ENCODE results near the gene NPC1. TPM values are rescaled to one million over a fixed set of nuclear protein-coding genes. Genes with fewer than 3 reads are reported as not detected.
A peak's percentile ranks its signal among the peaks of the same experiment; 100 is the strongest.

Gene NPC1
- total RNA-seq, 1 donor from 2014 or later, result 36.5 TPM

- H3K27me3 Mint-ChIP-seq, result no peaks in the 10 kb centered on the region
- no peak for TF ChIP-seq CTCF (IDR thresholded peaks at IDR 0.05)
- intact Hi-C loops (cut with micrococcal nuclease), result loop anchor here (1.0 to 10.0 kb wide), 14 partner anchors 14 to 569 kb away; partner anchors contain the start of genes NPC1, RBBP8, RIOK3 and TTC39C
- POLR2A ChIA-PET, result interaction anchor here (0.6 to 3.5 kb wide), 8 partner anchors 15 to 368 kb away, joined by 3 to 33 read pairs (median 8); partner anchors contain the start of gene RIOK3
- CTCF ChIA-PET, result interaction anchor here (1.1 to 2.2 kb wide), 4 partner anchors 13 to 702 kb away, joined by 3 to 7 read pairs (median 5); no protein-coding TSS in a partner anchor
- no peaks in the 10 kb centered on the region for H3K9me3 Mint-ChIP-seq
- ATAC-seq (ENCODE audit: low read depth), result no peak
- peaks cover 79% of the 10 kb centered on the region for H3K4me1 Mint-ChIP-seq
- H3K4me3 Mint-ChIP-seq, result peak overlapping the region; percentile 92
- H3K36me3 Mint-ChIP-seq (ENCODE audit: low read depth), result peaks cover 21% of the 10 kb centered on the region
- peak overlapping the region; percentile 98 for H3K27ac Mint-ChIP-seq
- DNase-seq, result no peak
Measured at GRCh38 chr18:23502516-23503037, 83.7 kb downstream of the NPC1 start.

GRCh38 chr18:23501626-23502025 lies 84.7 kb downstream of the NPC1 start:
- H3K27ac Mint-ChIP-seq, result peak overlapping the region; percentile 98
- POLR2A ChIA-PET, result interaction anchor here (2.7 to 3.5 kb wide), 2 partner anchors 14 to 22 kb away, joined by 23 to 33 read pairs; no protein-coding TSS in a partner anchor
- no peaks in the 10 kb centered on the region for H3K9me3 Mint-ChIP-seq

GRCh38 chr18:23499291-23499781 lies 87.0 kb downstream of the NPC1 start:
- Mint-ChIP-seq H3K4me1 (peaks cover 82% of the 10 kb centered on the region), H3K9me3 (no peaks in the 10 kb centered on the region), H3K36me3 (ENCODE audit: low read depth) (peaks cover 9% of the 10 kb centered on the region), H3K27me3 (no peaks in the 10 kb centered on the region), H3K27ac (peak overlapping the region; percentile 75), H3K4me3 (peak overlapping the region; percentile 1)
- ChIA-PET CTCF (interaction anchor here (0.6 to 4.9 kb wide), 9 partner anchors 11 to 685 kb away, joined by 3 to 28 read pairs (median 8); no protein-coding TSS in a partner anchor), POLR2A (interaction anchor here (1.2 to 5.2 kb wide), 4 partner anchors 11 to 18 kb away, joined by 3 to 36 read pairs (median 14); no protein-coding TSS in a partner anchor)
- ATAC-seq (ENCODE audit: low read depth), result no peak
- no peak for DNase-seq
- intact Hi-C loops (cut with micrococcal nuclease), result loop anchor here (1.0 to 2.0 kb wide), 2 partner anchors 17 to 88 kb away; no protein-coding TSS in a partner anchor
- TF ChIP-seq CTCF (IDR thresholded peaks at IDR 0.05), result no peak

More at GRCh38 chr18:23501626-23502025, 84.7 kb downstream of the NPC1 start:
- H3K27me3 Mint-ChIP-seq, result no peaks in the 10 kb centered on the region
- DNase-seq (no peak), ATAC-seq (ENCODE audit: low read depth) (no peak)
- peaks cover 78% of the 10 kb centered on the region for H3K4me1 Mint-ChIP-seq
- intact Hi-C loops (cut with micrococcal nuclease), result loop anchor here (5.0 to 10.0 kb wide), 4 partner anchors 147 to 524 kb away; partner anchors contain the start of gene TTC39C
- peak overlapping the region; percentile 35 for H3K4me3 Mint-ChIP-seq
- CTCF ChIA-PET, result interaction anchor here (0.8 to 2.2 kb wide), 4 partner anchors 10 to 20 kb away, joined by 3 to 7 read pairs (median 4); no protein-coding TSS in a partner anchor
- TF ChIP-seq CTCF (IDR thresholded peaks at IDR 0.05), result no peak
- peaks cover 13% of the 10 kb centered on the region for H3K36me3 Mint-ChIP-seq (ENCODE audit: low read depth)

GRCh38 chr18:23498877-23499276 lies 87.4 kb downstream of the NPC1 start:
- H3K4me1 Mint-ChIP-seq, result peaks cover 77% of the 10 kb centered on the region
- intact Hi-C loops (cut with micrococcal nuclease), result loop anchor here (1.0 to 2.0 kb wide), 4 partner anchors 11 to 88 kb away; no protein-coding TSS in a partner anchor
- ChIA-PET CTCF (interaction anchor here (0.6 to 4.9 kb wide), 15 partner anchors 11 to 685 kb away, joined by 3 to 28 read pairs (median 4); no protein-coding TSS in a partner anchor), POLR2A (interaction anchor here (0.6 to 5.2 kb wide), 7 partner anchors 11 to 364 kb away, joined by 3 to 36 read pairs (median 6); partner anchors contain the start of genes CABLES1 and RIOK3)
- ATAC-seq (ENCODE audit: low read depth) (peak; percentile 24), DNase-seq (peak; percentile 37)
- H3K36me3 Mint-ChIP-seq (ENCODE audit: low read depth), result peaks cover 5% of the 10 kb centered on the region
- no peaks in the 10 kb centered on the region for H3K9me3 Mint-ChIP-seq
- H3K27me3 Mint-ChIP-seq, result no peaks in the 10 kb centered on the region
- peak overlapping the region; percentile 75 for H3K27ac Mint-ChIP-seq
- peak overlapping the region; percentile 1 for H3K4me3 Mint-ChIP-seq
- TF ChIP-seq CTCF (IDR thresholded peaks at IDR 0.05), result no peak

Data from activated B cell treated with CpG ODN at 0.5 μM for 24 hours (primary cell).